MCF 10A (cell line): Measurements from ENCODE around the gene FGF14. TPM values are rescaled to one million over a fixed set of nuclear protein-coding genes. Genes with fewer than 3 reads are reported as not detected.
A peak's percentile ranks its signal among the peaks of the same experiment; 100 is the strongest.

ENCODE experiments used
- BruUV-seq: library from RNA; stranded (reverse); fragments of 400-500 nt; replicated peaks from 2 replicates; lab custom pipeline; 2021; lab: Mats Ljungman, UMichigan
- CTCF ChIA-PET: fragments of 300-600 bp; sonication (Branson Sonifier 250); formaldehyde crosslinking; extraction: SDS; loops from one replicate; lab custom pipeline; 2021; ENCODE audit warnings: antibody characterized with exemption, inconsistent platforms; lab: Yijun Ruan, JAX
- POLR2A ChIA-PET: fragments of 300-600, 350-650 bp; sonication (Branson Sonifier 250); formaldehyde crosslinking; extraction: SDS; loops from one replicate; lab custom pipeline; 2020; ENCODE audit warnings: antibody characterized with exemption, inconsistent platforms; lab: Yijun Ruan, JAX
- DNase-seq: peaks from one replicate; pipeline ENCODE4 v3.0.0-alpha.2; 2018; ENCODE audit not compliant: unreplicated experiment
- H3K27ac Mint-ChIP-seq: one replicate; pipeline ENCODE4 v1.8.0; 2022; ENCODE audit warnings: mild to moderate bottlenecking, low read depth, mixed read lengths; ENCODE audit not compliant: unreplicated experiment
- H3K27me3 Mint-ChIP-seq: one replicate; pipeline ENCODE4 v1.8.0; 2022; ENCODE audit warnings: mixed read lengths; ENCODE audit not compliant: insufficient read depth, unreplicated experiment
- H3K36me3 Mint-ChIP-seq: one replicate; pipeline ENCODE4 v1.8.0; 2022; ENCODE audit warnings: mild to moderate bottlenecking, moderate library complexity, mixed read lengths; ENCODE audit not compliant: insufficient read depth, unreplicated experiment
- H3K4me1 Mint-ChIP-seq: one replicate; pipeline ENCODE4 v1.8.0; 2022; ENCODE audit warnings: mixed read lengths; ENCODE audit not compliant: insufficient read depth, unreplicated experiment
- H3K4me3 Mint-ChIP-seq: one replicate; pipeline ENCODE4 v1.8.0; 2022; ENCODE audit warnings: mild to moderate bottlenecking, moderate library complexity, mixed read lengths; ENCODE audit not compliant: unreplicated experiment
- H3K9me3 Mint-ChIP-seq: one replicate; pipeline ENCODE4 v1.8.0; 2022; ENCODE audit warnings: mixed read lengths; ENCODE audit not compliant: unreplicated experiment
- CTCF ChIP-seq: fragments of 200-600 bp; IDR thresholded peaks from one replicate; pipeline ENCODE4 v1.8.0; 2022; ENCODE audit warnings: antibody characterized with exemption, mild to moderate bottlenecking; ENCODE audit not compliant: unreplicated experiment
- intact Hi-C: fragments of 100-400 bp; cut with micrococcal nuclease; formaldehyde crosslinking; loops from 2 replicates; pipeline ENCODE4 v1.14.1; 2022
- total RNA-seq: library from RNA; stranded (reverse); gene quantifications from 2 replicates; pipeline ENCODE4 v1.2.3, GENCODE V29; 2022

FGF14 gene
- total RNA-seq, 1 experiment from 2014 or later: not detected

GRCh38 chr13:102000764-102001163, 401.1 kb downstream of the FGF14 start:
- Mint-ChIP-seq H3K4me1 (peaks cover 11% of the 10 kb centered on the region), H3K27me3 (no peaks in the 10 kb centered on the region), H3K27ac (no peak overlapping the region), H3K4me3 (no peak overlapping the region), H3K9me3 (no peaks in the 10 kb centered on the region), H3K36me3 (no peaks in the 10 kb centered on the region)
- ChIA-PET POLR2A (no interaction called here), CTCF (interaction anchor here (0.6 kb wide), 1 partner anchor 89 kb away, joined by 3 read pairs; no protein-coding TSS in a partner anchor)
- intact Hi-C loops: no loop called here
- no peak for TF ChIP-seq CTCF
- no peak for DNase-seq
- BruUV-seq: no TSS peak

GRCh38 chr13:101998129-101998528, 403.7 kb downstream of the FGF14 start:
- Mint-ChIP-seq H3K4me1 (no peaks in the 10 kb centered on the region), H3K9me3 (no peaks in the 10 kb centered on the region), H3K27me3 (no peaks in the 10 kb centered on the region), H3K36me3 (no peaks in the 10 kb centered on the region), H3K4me3 (no peak overlapping the region), H3K27ac (no peak overlapping the region)
- BruUV-seq: no TSS peak
- intact Hi-C loops: no loop called here
- no peak for TF ChIP-seq CTCF
- no peak for DNase-seq
- CTCF ChIA-PET: interaction anchor here (0.5 kb wide), 1 partner anchor 172 kb away, joined by 3 read pairs; no protein-coding TSS in a partner anchor
- POLR2A ChIA-PET: no interaction called here

- Mint-ChIP-seq H3K4me3 (no peak overlapping the region), H3K4me1 (no peaks in the 10 kb centered on the region), H3K27me3 (no peaks in the 10 kb centered on the region), H3K36me3 (no peaks in the 10 kb centered on the region), H3K27ac (no peak overlapping the region), H3K9me3 (peaks cover 5% of the 10 kb centered on the region)
- ChIA-PET POLR2A (no interaction called here), CTCF (interaction anchor here (0.7 kb wide), 1 partner anchor 727 kb away, joined by 3 read pairs; no protein-coding TSS in a partner anchor)
- no TSS peak for BruUV-seq
- DNase-seq: no peak
- no peak for TF ChIP-seq CTCF
- intact Hi-C loops: no loop called here
Measured at GRCh38 chr13:101996954-101997353, 404.9 kb downstream of the FGF14 start.

- H3K4me3 Mint-ChIP-seq: no peak overlapping the region
- H3K9me3 Mint-ChIP-seq: peaks cover 5% of the 10 kb centered on the region
- no peaks in the 10 kb centered on the region for H3K36me3 Mint-ChIP-seq
- peaks cover 13% of the 10 kb centered on the region for H3K4me1 Mint-ChIP-seq
- TF ChIP-seq CTCF: no peak
- H3K27ac Mint-ChIP-seq: peak overlapping the region; percentile 51
- CTCF ChIA-PET: no interaction called here
- no peak for DNase-seq
- POLR2A ChIA-PET: no interaction called here
- H3K27me3 Mint-ChIP-seq: no peaks in the 10 kb centered on the region
- intact Hi-C loops: no loop called here
- BruUV-seq: no TSS peak
Measured at GRCh38 chr13:101989798-101990350, 412.0 kb downstream of the FGF14 start.
